ENCODE results near the gene ANKRD42.
"Not testable (repeated sequence)": the region's sequence is repeated elsewhere in the genome, so short reads cannot be mapped to it uniquely, and the experiment has no call there.

ANKRD42 gene

GRCh38 chr11:83174008-83174407, 19.5 kb upstream of the ANKRD42 start:
- DNase-seq: no peak

GRCh38 chr11:83175815-83176214, 17.7 kb upstream of the ANKRD42 start:
- no peak for DNase-seq

GRCh38 chr11:83181815-83182214, 11.7 kb upstream of the ANKRD42 start:
- no peak for DNase-seq

- no peak for DNase-seq
Observed at GRCh38 chr11:83185767-83186166, 7.7 kb upstream of the ANKRD42 start.

- DNase-seq: no peak
Observed at GRCh38 chr11:83187465-83187864, 6.0 kb upstream of the ANKRD42 start.

GRCh38 chr11:83191491-83191890, 2.0 kb upstream of the ANKRD42 start:
- no peak for DNase-seq

GRCh38 chr11:83191986-83192385, 1.5 kb upstream of the ANKRD42 start:
- no peak for DNase-seq

- no peak for DNase-seq
Observed at GRCh38 chr11:83192606-83193245, 786 bp upstream of the ANKRD42 start.

GRCh38 chr11:83194281-83195142, 1.0 kb downstream of the ANKRD42 start:
- DNase-seq: peak; percentile 65

GRCh38 chr11:83195143-83195466, 1.6 kb downstream of the ANKRD42 start:
- DNase-seq: no peak

- DNase-seq: no peak
Observed at GRCh38 chr11:83195649-83196048, 2.1 kb downstream of the ANKRD42 start.

GRCh38 chr11:83200035-83200434, 6.5 kb downstream of the ANKRD42 start:
- DNase-seq: no peak

GRCh38 chr11:83205608-83206185, 12.2 kb downstream of the ANKRD42 start:
- no peak for DNase-seq

GRCh38 chr11:83206221-83206620, 12.7 kb downstream of the ANKRD42 start:
- DNase-seq: no peak

- DNase-seq: not testable (repeated sequence)
Observed at GRCh38 chr11:83206771-83207382, 13.4 kb downstream of the ANKRD42 start.

GRCh38 chr11:83219095-83219494, 25.6 kb downstream of the ANKRD42 start:
- DNase-seq: no peak

GRCh38 chr11:83220260-83220659, 26.7 kb downstream of the ANKRD42 start:
- no peak for DNase-seq

- no peak for DNase-seq
Observed at GRCh38 chr11:83221694-83222093, 28.2 kb downstream of the ANKRD42 start.

- no peak for DNase-seq
Observed at GRCh38 chr11:83222499-83222898, 29.0 kb downstream of the ANKRD42 start.

- no peak for DNase-seq
Observed at GRCh38 chr11:83223457-83223856, 29.9 kb downstream of the ANKRD42 start.

- DNase-seq: no peak
Observed at GRCh38 chr11:83235825-83236224, 42.3 kb downstream of the ANKRD42 start.

GRCh38 chr11:83238111-83238510, 44.6 kb downstream of the ANKRD42 start:
- DNase-seq: no peak

GRCh38 chr11:83241291-83241946, 47.9 kb downstream of the ANKRD42 start:
- DNase-seq: peak; percentile 27
